RPMI7951 (cell line): Measurements from ENCODE around the gene RSPO4. TPM values are rescaled to one million over a fixed set of nuclear protein-coding genes. Genes with fewer than 3 reads are reported as not detected.

Source experiments
- DNase-seq: peaks from one replicate; pipeline ENCODE4 v3.0.0-alpha.2; 2012; ENCODE audit warnings: low read depth
- total RNA-seq: library from RNA; depleted of rRNA; stranded (reverse); fragments of >200 nt; shearing (Covaris generic); gene quantifications from 2 replicates; pipeline ENCODE4 v1.2.3, GENCODE V29; 2014; rRNA removed

Gene RSPO4
- total RNA-seq, 1 experiment from 2014 or later: not detected

- no peak for DNase-seq
Measured at GRCh38 chr20:910132-910869, 91.8 kb downstream of the RSPO4 start.

DNA sequence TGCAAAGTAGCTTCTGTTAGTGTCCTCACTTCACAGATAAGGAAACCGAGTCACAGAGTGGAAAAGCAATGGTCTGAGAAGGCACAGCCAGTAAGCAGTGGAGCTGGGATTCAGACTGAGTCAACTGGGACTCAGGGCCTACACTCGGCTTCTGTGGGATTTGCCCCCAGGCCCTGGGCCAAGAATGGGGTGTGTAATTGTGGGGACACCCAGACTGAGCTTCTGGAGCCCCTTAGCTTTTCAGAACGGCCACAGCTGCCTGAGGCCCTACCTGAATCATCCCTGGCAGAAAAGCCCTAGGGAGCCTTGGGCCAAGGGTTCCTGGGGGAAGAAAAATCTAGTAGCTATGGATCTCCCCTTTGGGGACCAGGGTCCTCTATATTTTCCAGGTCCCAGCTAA, 92.5 kb downstream of the RSPO4 start:
- DNase-seq: no peak

Other genes with a start within 250 kb of the RSPO4 start
- not detected in 2 replicates for gene SLC52A3, start 233.8 kb downstream of the RSPO4 start, total RNA-seq
- 10.3 and 12.6 TPM in 2 replicates for gene FAM110A, start 168.6 kb downstream of the RSPO4 start, total RNA-seq
- gene ANGPT4, start 86.0 kb downstream of the RSPO4 start, total RNA-seq: not detected in 2 replicates
- 98.6 and 99.8 TPM in 2 replicates for gene PSMF1, start 116.3 kb upstream of the RSPO4 start, total RNA-seq
- gene TMEM74B, start 182.7 kb upstream of the RSPO4 start, total RNA-seq: not detected in 2 replicates
- gene C20orf202, start 201.1 kb upstream of the RSPO4 start, total RNA-seq: not detected in 2 replicates
- 0.98 and 1.4 TPM in 2 replicates for gene RAD21L1, start 223.7 kb upstream of the RSPO4 start, total RNA-seq